Right atrium auricular region (tissue), 2 donors: ENCODE results near the gene NRCAM. TPM values are rescaled to one million over a fixed set of nuclear protein-coding genes. Genes with fewer than 3 reads are reported as not detected.
"Not testable (repeated sequence)": the region's sequence is repeated elsewhere in the genome, so short reads cannot be mapped to it uniquely, and the experiment has no call there.

Source experiments
- DNase-seq: peaks from one replicate; pipeline ENCODE4 v3.0.0-alpha.2; 2019; ENCODE audit warnings: low spot score
- H3K27ac ChIP-seq, 2 donors: fragments of 200-600 bp; sonication (generic); 1 replicate in 1 of 2; 2 replicates in 1 of 2; pipeline ENCODE4 v1.5.1; 2016 to 2019
- H3K27me3 ChIP-seq, 2 donors: fragments of 200-600 bp; sonication (generic); one replicate each; pipeline versions ENCODE4 v1.5.1 to v1.6.0; 2017 to 2019
- H3K36me3 ChIP-seq: fragments of 200-600 bp; sonication (generic); one replicate; pipeline ENCODE4 v1.5.1; 2016
- H3K4me1 ChIP-seq, 2 donors: fragments of 200-600 bp; sonication (generic); one replicate each; pipeline versions ENCODE4 v1.5.1 to v1.6.0; 2017 to 2019
- H3K4me3 ChIP-seq, 2 donors: fragments of 200-600 bp; sonication (generic); 1 replicate in 1 of 2; 2 replicates in 1 of 2; pipeline ENCODE4 v1.5.1; 2017 to 2019; ENCODE audit warnings: mild to moderate bottlenecking in 1 of 2, moderate library complexity in 1 of 2
- H3K9me3 ChIP-seq, 2 donors: fragments of 200-600 bp; sonication (generic); one replicate each; pipeline ENCODE4 v1.5.1; 2019
- total RNA-seq, 2 donors: library from RNA; depleted of rRNA; stranded (reverse); fragments of >200 nt; gene quantifications; one replicate each; pipeline ENCODE4 v1.1.0, GENCODE V29; 2016
- TF ChIP-seq, protein P1 (sequence below), 2 donors: fragments of 200-600 bp; sonication (generic); IDR thresholded peaks; one replicate each; pipeline ENCODE4 v1.5.1; 2019; ENCODE audit warnings: antibody characterized with exemption in 2 of 2

NRCAM gene
- total RNA-seq, 2 donors from 2014 or later, result 0.63 to 0.93 TPM

DNA sequence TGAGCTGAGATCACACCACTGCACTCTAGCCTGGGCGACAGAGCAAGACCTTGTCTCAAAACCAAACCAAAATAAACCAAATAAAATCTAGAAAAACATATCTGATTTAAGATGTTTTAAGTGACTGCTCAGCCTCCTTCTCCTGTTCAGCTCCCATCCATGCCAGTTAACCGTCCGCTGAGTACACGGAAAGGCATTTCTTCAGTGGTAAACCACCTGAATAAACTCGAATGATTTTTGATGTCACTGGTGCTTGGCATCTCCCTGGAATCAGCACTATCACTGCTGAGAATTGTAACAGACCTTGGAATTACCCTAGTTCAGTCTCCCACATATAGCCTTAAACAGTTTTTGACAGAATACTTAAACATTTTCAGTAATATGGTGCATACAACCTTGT lies 24.1 kb upstream of the NRCAM start:
- no peak for DNase-seq
- H3K4me3 ChIP-seq, result no peak overlapping the region
- peaks cover 9% of the 10 kb centered on the region for H3K36me3 ChIP-seq
- no peaks in the 10 kb centered on the region for H3K4me1 ChIP-seq
- H3K27me3 ChIP-seq, result no peaks in the 10 kb centered on the region
- TF ChIP-seq, protein P1, sequence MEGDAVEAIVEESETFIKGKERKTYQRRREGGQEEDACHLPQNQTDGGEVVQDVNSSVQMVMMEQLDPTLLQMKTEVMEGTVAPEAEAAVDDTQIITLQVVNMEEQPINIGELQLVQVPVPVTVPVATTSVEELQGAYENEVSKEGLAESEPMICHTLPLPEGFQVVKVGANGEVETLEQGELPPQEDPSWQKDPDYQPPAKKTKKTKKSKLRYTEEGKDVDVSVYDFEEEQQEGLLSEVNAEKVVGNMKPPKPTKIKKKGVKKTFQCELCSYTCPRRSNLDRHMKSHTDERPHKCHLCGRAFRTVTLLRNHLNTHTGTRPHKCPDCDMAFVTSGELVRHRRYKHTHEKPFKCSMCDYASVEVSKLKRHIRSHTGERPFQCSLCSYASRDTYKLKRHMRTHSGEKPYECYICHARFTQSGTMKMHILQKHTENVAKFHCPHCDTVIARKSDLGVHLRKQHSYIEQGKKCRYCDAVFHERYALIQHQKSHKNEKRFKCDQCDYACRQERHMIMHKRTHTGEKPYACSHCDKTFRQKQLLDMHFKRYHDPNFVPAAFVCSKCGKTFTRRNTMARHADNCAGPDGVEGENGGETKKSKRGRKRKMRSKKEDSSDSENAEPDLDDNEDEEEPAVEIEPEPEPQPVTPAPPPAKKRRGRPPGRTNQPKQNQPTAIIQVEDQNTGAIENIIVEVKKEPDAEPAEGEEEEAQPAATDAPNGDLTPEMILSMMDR (IDR thresholded peaks at IDR 0.05), result no peak
- no peak overlapping the region for H3K27ac ChIP-seq
- H3K9me3 ChIP-seq, result no peaks in the 10 kb centered on the region

- peaks cover 9% of the 10 kb centered on the region for H3K36me3 ChIP-seq
- TF ChIP-seq, protein P1 (IDR thresholded peaks at IDR 0.05), result no peak
Measured at GRCh38 chr7:108479751-108480150, 23.5 kb upstream of the NRCAM start.

GRCh38 chr7:108479118-108479517 lies 22.9 kb upstream of the NRCAM start:
- DNase-seq, result no peak
- H3K4me3 ChIP-seq, result no peak overlapping the region
- no peak overlapping the region for H3K27ac ChIP-seq
- H3K27me3 ChIP-seq, result no peaks in the 10 kb centered on the region
- TF ChIP-seq, protein P1 (IDR thresholded peaks at IDR 0.05), result no peak
- H3K36me3 ChIP-seq, result peaks cover 9% of the 10 kb centered on the region
- H3K4me1 ChIP-seq, result no peaks in the 10 kb centered on the region
- no peaks in the 10 kb centered on the region for H3K9me3 ChIP-seq

More at GRCh38 chr7:108479751-108480150, 23.5 kb upstream of the NRCAM start:
- Histone ChIP-seq H3K4me3 (no peak overlapping the region), H3K9me3 (no peaks in the 10 kb centered on the region), H3K4me1 (no peaks in the 10 kb centered on the region), H3K27me3 (no peaks in the 10 kb centered on the region), H3K27ac (no peak overlapping the region)
- no peak for DNase-seq

DNA sequence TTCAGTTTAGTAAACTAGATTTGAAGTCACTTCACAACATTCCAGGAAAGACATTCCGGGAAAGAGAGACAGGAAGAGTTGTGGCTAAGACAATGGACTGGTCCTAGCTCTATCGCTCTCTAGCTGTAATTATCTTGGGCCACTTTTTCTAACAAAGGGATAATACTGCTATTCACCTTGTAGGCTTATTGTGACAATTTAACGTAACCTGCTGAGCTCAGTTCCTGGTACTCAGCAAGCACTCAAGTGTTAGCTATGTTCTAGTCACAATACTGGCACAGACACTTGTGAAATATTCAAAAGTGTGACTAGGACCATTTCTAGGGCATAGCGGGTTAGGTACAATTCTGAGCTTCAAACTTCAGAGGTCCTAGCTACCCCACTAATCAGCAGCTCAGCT lies 12.0 kb upstream of the NRCAM start:
- no peak overlapping the region for H3K4me3 ChIP-seq
- H3K9me3 ChIP-seq, result no peaks in the 10 kb centered on the region
- H3K36me3 ChIP-seq, result no peaks in the 10 kb centered on the region
- no peaks in the 10 kb centered on the region for H3K27me3 ChIP-seq
- TF ChIP-seq, protein P1 (IDR thresholded peaks at IDR 0.05), result no peak
- H3K27ac ChIP-seq, result no peak overlapping the region
- DNase-seq, result no peak
- no peaks in the 10 kb centered on the region for H3K4me1 ChIP-seq

DNA sequence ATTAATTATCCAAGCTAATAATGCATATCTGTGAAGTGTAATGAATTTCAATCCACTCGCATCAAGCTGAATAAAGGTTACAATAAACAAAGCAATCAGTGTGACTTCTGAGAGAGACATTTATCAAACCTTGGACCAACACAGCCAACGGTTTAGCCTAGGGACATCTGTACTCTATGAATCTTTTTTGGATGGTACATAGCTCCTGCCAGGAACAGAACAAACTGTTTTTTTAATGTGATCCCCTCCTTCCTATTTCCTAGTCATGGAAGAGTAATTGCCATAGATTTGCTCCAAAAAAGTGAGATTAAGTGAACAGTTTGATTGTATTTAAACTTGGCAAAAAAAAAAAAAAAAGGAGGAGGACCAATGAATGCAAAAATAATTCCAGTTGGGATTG lies 11.2 kb upstream of the NRCAM start:
- Histone ChIP-seq H3K9me3 (no peaks in the 10 kb centered on the region), H3K27ac (no peak overlapping the region), H3K4me1 (no peaks in the 10 kb centered on the region), H3K36me3 (no peaks in the 10 kb centered on the region), H3K4me3 (no peak overlapping the region), H3K27me3 (no peaks in the 10 kb centered on the region)
- DNase-seq, result no peak
- TF ChIP-seq, protein P1 (IDR thresholded peaks at IDR 0.05), result no peak

- not testable (repeated sequence) for H3K4me1 ChIP-seq, H3K9me3 ChIP-seq, H3K27me3 ChIP-seq, H3K4me3 ChIP-seq, H3K27ac ChIP-seq, DNase-seq, H3K36me3 ChIP-seq
Measured at GRCh38 chr7:108466322-108466721, 10.1 kb upstream of the NRCAM start.
